HG02840 (cell line): ENCODE data around the gene SLC26A3.

Experiments
- ATAC-seq: cut with Tn5 transposase; IDR thresholded peaks from one replicate; pipeline ENCODE4 v1.9.1; 2021; ENCODE audit warnings: mild to moderate bottlenecking, moderate library complexity, moderate number of reproducible peaks; ENCODE audit not compliant: unreplicated experiment, low FRiP score

The SLC26A3 gene

GRCh38 chr7:107818622-107819021 is 15.6 kb upstream of the SLC26A3 start:
- ATAC-seq: no peak

GRCh38 chr7:107816011-107816566 is 13.1 kb upstream of the SLC26A3 start:
- ATAC-seq: no peak

GRCh38 chr7:107815254-107815882 is 12.3 kb upstream of the SLC26A3 start:
- no peak for ATAC-seq

GRCh38 chr7:107813524-107813923 is 10.5 kb upstream of the SLC26A3 start:
- ATAC-seq: no peak

GRCh38 chr7:107811934-107812333 is 8.9 kb upstream of the SLC26A3 start:
- no peak for ATAC-seq

GRCh38 chr7:107810626-107811025 is 7.6 kb upstream of the SLC26A3 start:
- ATAC-seq: no peak

- ATAC-seq: no peak
Observed at GRCh38 chr7:107809179-107809578, 6.2 kb upstream of the SLC26A3 start.

GRCh38 chr7:107799647-107800264 is 3.3 kb downstream of the SLC26A3 start:
- ATAC-seq: no peak

- ATAC-seq: no peak
Observed at GRCh38 chr7:107792364-107792763, 10.7 kb downstream of the SLC26A3 start.

- ATAC-seq: no peak
Observed at GRCh38 chr7:107789647-107790046, 13.4 kb downstream of the SLC26A3 start.

GRCh38 chr7:107788662-107789061 is 14.4 kb downstream of the SLC26A3 start:
- ATAC-seq: no peak

GRCh38 chr7:107788216-107788615 is 14.8 kb downstream of the SLC26A3 start:
- no peak for ATAC-seq

- no peak for ATAC-seq
Observed at GRCh38 chr7:107785926-107786325, 17.1 kb downstream of the SLC26A3 start.

GRCh38 chr7:107785170-107785569 is 17.9 kb downstream of the SLC26A3 start:
- ATAC-seq: no peak

GRCh38 chr7:107783648-107784047 is 19.4 kb downstream of the SLC26A3 start:
- no peak for ATAC-seq

- no peak for ATAC-seq
Observed at GRCh38 chr7:107782374-107782773, 20.6 kb downstream of the SLC26A3 start.

- no peak for ATAC-seq
Observed at GRCh38 chr7:107779647-107780099, 23.4 kb downstream of the SLC26A3 start.

- ATAC-seq: no peak
Observed at GRCh38 chr7:107778283-107778682, 24.7 kb downstream of the SLC26A3 start.

GRCh38 chr7:107777702-107778101 is 25.3 kb downstream of the SLC26A3 start:
- no peak for ATAC-seq

- ATAC-seq: no peak
Observed at GRCh38 chr7:107773027-107773426, 30.0 kb downstream of the SLC26A3 start.

- no peak for ATAC-seq
Observed at GRCh38 chr7:107768263-107768662, 34.8 kb downstream of the SLC26A3 start.

GRCh38 chr7:107767391-107767790 is 35.6 kb downstream of the SLC26A3 start:
- no peak for ATAC-seq
